Activated CD4-positive, alpha-beta memory T cell treated with anti-CD3 and anti-CD28 coated beads, Interleukin-2, amount 10 ng/mL, durations not matched to agents 7 days and 5 days (primary cell): ENCODE measurements around the gene TNN. TPM values are rescaled to one million over a fixed set of nuclear protein-coding genes. Genes with fewer than 3 reads are reported as not detected.

Experiments
- CTCF ChIA-PET: fragments of 350-600 bp; sonication (Branson Sonifier 250); formaldehyde crosslinking; loops from one replicate; lab custom pipeline; 2021; ENCODE audit warnings: antibody characterized with exemption, inconsistent platforms; lab: Charles Lee
- POLR2A ChIA-PET: fragments of 350-600 bp; sonication (Branson Sonifier 250); formaldehyde crosslinking; loops from one replicate; lab custom pipeline; 2021; ENCODE audit warnings: antibody characterized with exemption; lab: Charles Lee
- DNase-seq: peaks from one replicate; pipeline ENCODE4 v3.0.0-alpha.2; 2020
- H3K27ac Mint-ChIP-seq: one replicate; pipeline ENCODE4 v1.8.0; 2021; ENCODE audit warnings: mild to moderate bottlenecking, mixed read lengths
- H3K27me3 Mint-ChIP-seq: one replicate; pipeline ENCODE4 v1.8.0; 2021; ENCODE audit warnings: mixed read lengths
- H3K36me3 Mint-ChIP-seq: one replicate; pipeline ENCODE4 v1.8.0; 2021; ENCODE audit warnings: low read depth, mixed read lengths
- H3K4me1 Mint-ChIP-seq: one replicate; pipeline ENCODE4 v1.8.0; 2021; ENCODE audit warnings: mixed read lengths
- H3K4me3 Mint-ChIP-seq: one replicate; pipeline ENCODE4 v1.8.0; 2021; ENCODE audit warnings: mild to moderate bottlenecking, mixed read lengths
- H3K9me3 Mint-ChIP-seq: one replicate; pipeline ENCODE4 v1.8.0; 2021; ENCODE audit warnings: mixed read lengths
- total RNA-seq, 2 experiments: library from RNA; stranded (reverse); gene quantifications; one replicate each; pipeline ENCODE4 v1.2.3, GENCODE V29; 2021

Gene TNN
- total RNA-seq, 2 experiments from 2014 or later: not detected

DNA sequence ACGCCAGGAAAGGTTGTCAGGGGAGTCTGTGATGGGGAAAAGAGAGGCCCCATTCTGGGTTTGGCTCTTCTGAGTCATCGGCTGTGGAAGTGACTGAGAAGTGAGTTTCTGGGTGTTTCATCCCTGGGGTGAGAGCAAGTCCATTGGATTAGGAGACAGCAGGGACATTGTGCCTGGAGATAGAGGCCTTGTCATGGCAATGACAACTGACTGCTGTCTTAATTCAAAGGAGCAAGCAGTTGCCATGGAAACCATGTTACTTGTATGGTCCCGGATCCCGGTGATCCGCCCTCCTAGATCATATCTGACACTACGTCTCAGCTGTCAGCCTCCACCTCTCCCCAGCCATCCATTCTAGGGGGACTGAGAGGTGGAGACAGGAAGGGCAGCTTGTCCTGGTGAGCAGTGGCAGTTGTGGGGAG, 90.5 kb downstream of the TNN start:
- DNase-seq: no peak
- H3K4me1 Mint-ChIP-seq: peaks cover 21% of the 10 kb centered on the region

GRCh38 chr1:175162955-175163354, 95.3 kb downstream of the TNN start:
- no peak for DNase-seq
- CTCF ChIA-PET: interaction anchor here (0.5 to 4.3 kb wide), 4 partner anchors 8 to 155 kb away, joined by 3 to 24 read pairs (median 11); no protein-coding TSS in a partner anchor
- POLR2A ChIA-PET: no interaction called here
- no peaks in the 10 kb centered on the region for H3K27me3 Mint-ChIP-seq
- H3K4me1 Mint-ChIP-seq: peaks cover 21% of the 10 kb centered on the region
- no peak overlapping the region for H3K27ac Mint-ChIP-seq
- no peaks in the 10 kb centered on the region for H3K9me3 Mint-ChIP-seq
- no peak overlapping the region for H3K4me3 Mint-ChIP-seq
- H3K36me3 Mint-ChIP-seq: peaks cover 89% of the 10 kb centered on the region

More for the DNA sequence above, 90.5 kb downstream of the TNN start:
- H3K4me3 Mint-ChIP-seq: no peak overlapping the region
- H3K27ac Mint-ChIP-seq: no peak overlapping the region
- H3K36me3 Mint-ChIP-seq: peaks cover 50% of the 10 kb centered on the region
- POLR2A ChIA-PET: interaction anchor here (1.3 kb wide), 1 partner anchor 33 kb away, joined by 5 read pairs; no protein-coding TSS in a partner anchor
- H3K27me3 Mint-ChIP-seq: peaks cover 15% of the 10 kb centered on the region
- CTCF ChIA-PET: interaction anchor here (1.5 to 6.4 kb wide), 2 partner anchors 23 to 160 kb away, joined by 4 to 209 read pairs; no protein-coding TSS in a partner anchor
- H3K9me3 Mint-ChIP-seq: no peaks in the 10 kb centered on the region

DNA sequence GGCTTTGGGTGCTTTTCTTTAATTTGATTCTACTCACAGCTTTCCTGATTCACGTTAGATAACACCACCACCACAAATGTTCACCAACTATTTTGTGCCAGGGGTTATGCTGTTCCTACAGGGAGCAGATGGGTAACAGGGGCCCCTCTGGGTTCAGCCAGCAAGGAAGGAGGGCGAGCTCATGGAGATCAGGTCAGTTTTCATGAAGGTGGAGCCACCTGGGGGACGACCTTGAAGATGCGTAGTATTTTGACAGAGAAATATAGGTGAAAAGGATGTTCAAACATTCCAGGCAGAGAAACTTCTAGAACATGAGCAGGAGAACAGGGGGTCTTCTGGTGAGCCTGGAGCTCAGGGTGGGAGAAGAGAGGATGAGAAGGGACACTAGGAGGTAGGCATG, 96.1 kb downstream of the TNN start:
- Mint-ChIP-seq H3K4me1 (peaks cover 28% of the 10 kb centered on the region), H3K27ac (no peak overlapping the region), H3K36me3 (peaks cover 89% of the 10 kb centered on the region), H3K4me3 (no peak overlapping the region), H3K27me3 (no peaks in the 10 kb centered on the region), H3K9me3 (no peaks in the 10 kb centered on the region)
- no peak for DNase-seq
- ChIA-PET POLR2A (interaction anchor here (1.2 kb wide), 1 partner anchor 49 kb away, joined by 3 read pairs; no protein-coding TSS in a partner anchor), CTCF (interaction anchor here (1.4 to 4.3 kb wide), 4 partner anchors 9 to 154 kb away, joined by 3 to 24 read pairs (median 12); no protein-coding TSS in a partner anchor)

- peaks cover 37% of the 10 kb centered on the region for H3K4me1 Mint-ChIP-seq
- POLR2A ChIA-PET: interaction anchor here (0.7 to 1.2 kb wide), 2 partner anchors 48 to 785 kb away, joined by 3 read pairs; no protein-coding TSS in a partner anchor
- no peak overlapping the region for H3K4me3 Mint-ChIP-seq
- peaks cover 92% of the 10 kb centered on the region for H3K36me3 Mint-ChIP-seq
- no peaks in the 10 kb centered on the region for H3K9me3 Mint-ChIP-seq
- no peak overlapping the region for H3K27ac Mint-ChIP-seq
- CTCF ChIA-PET: interaction anchor here (0.9 to 4.3 kb wide), 5 partner anchors 10 to 153 kb away, joined by 3 to 24 read pairs (median 8); no protein-coding TSS in a partner anchor
- no peak for DNase-seq
- no peaks in the 10 kb centered on the region for H3K27me3 Mint-ChIP-seq
Observed at GRCh38 chr1:175164751-175165150, 97.1 kb downstream of the TNN start.

GRCh38 chr1:175166746-175167145, 99.1 kb downstream of the TNN start:
- H3K4me1 Mint-ChIP-seq: peaks cover 46% of the 10 kb centered on the region
- ChIA-PET POLR2A (no interaction called here), CTCF (interaction anchor here (1.4 kb wide), 1 partner anchor 15 kb away, joined by 4 read pairs; no protein-coding TSS in a partner anchor)
- H3K4me3 Mint-ChIP-seq: no peak overlapping the region
- no peaks in the 10 kb centered on the region for H3K27me3 Mint-ChIP-seq
- DNase-seq: no peak
- H3K9me3 Mint-ChIP-seq: no peaks in the 10 kb centered on the region
- peaks cover 92% of the 10 kb centered on the region for H3K36me3 Mint-ChIP-seq
- H3K27ac Mint-ChIP-seq: no peak overlapping the region

GRCh38 chr1:175167861-175168260, 100.2 kb downstream of the TNN start:
- Mint-ChIP-seq H3K4me1 (peaks cover 49% of the 10 kb centered on the region), H3K27ac (no peak overlapping the region), H3K36me3 (peaks cover 89% of the 10 kb centered on the region), H3K27me3 (no peaks in the 10 kb centered on the region), H3K9me3 (no peaks in the 10 kb centered on the region), H3K4me3 (no peak overlapping the region)
- ChIA-PET CTCF (interaction anchor here (1.0 to 1.9 kb wide), 3 partner anchors 13 to 43 kb away, joined by 3 to 4 read pairs (median 4); no protein-coding TSS in a partner anchor), POLR2A (interaction anchor here (1.1 to 1.5 kb wide), 2 partner anchors 11 to 22 kb away, joined by 3 to 4 read pairs; no protein-coding TSS in a partner anchor)
- no peak for DNase-seq

- POLR2A ChIA-PET: interaction anchor here (1.1 to 1.5 kb wide), 3 partner anchors 12 to 21 kb away, joined by 3 to 4 read pairs (median 3); no protein-coding TSS in a partner anchor
- Mint-ChIP-seq H3K4me3 (no peak overlapping the region), H3K27me3 (no peaks in the 10 kb centered on the region), H3K9me3 (no peaks in the 10 kb centered on the region), H3K36me3 (peaks cover 89% of the 10 kb centered on the region), H3K27ac (peak overlapping the region; percentile 4), H3K4me1 (peaks cover 54% of the 10 kb centered on the region)
- DNase-seq: no peak
- CTCF ChIA-PET: interaction anchor here (0.9 to 1.9 kb wide), 4 partner anchors 14 to 148 kb away, joined by 3 to 4 read pairs (median 4); no protein-coding TSS in a partner anchor
Observed at GRCh38 chr1:175168782-175169181, 101.1 kb downstream of the TNN start.

- ChIA-PET CTCF (interaction anchor here (0.9 to 2.1 kb wide), 6 partner anchors 15 to 150 kb away, joined by 3 to 8 read pairs (median 4); no protein-coding TSS in a partner anchor), POLR2A (interaction anchor here (0.9 to 1.7 kb wide), 5 partner anchors 9 to 146 kb away, joined by 3 to 4 read pairs (median 3); partner anchors contain the start of gene MRPS14)
Observed at GRCh38 chr1:175169286-175170018, 101.8 kb downstream of the TNN start.

GRCh38 chr1:175171036-175171913, 103.6 kb downstream of the TNN start:
- H3K36me3 Mint-ChIP-seq: peaks cover 89% of the 10 kb centered on the region
- H3K9me3 Mint-ChIP-seq: peaks cover 2% of the 10 kb centered on the region
- CTCF ChIA-PET: interaction anchor here (2.1 kb wide), 2 partner anchors 16 to 20 kb away, joined by 8 to 9 read pairs; no protein-coding TSS in a partner anchor
- H3K4me3 Mint-ChIP-seq: no peak overlapping the region
- no peak for DNase-seq
- H3K4me1 Mint-ChIP-seq: peaks cover 73% of the 10 kb centered on the region
- no peaks in the 10 kb centered on the region for H3K27me3 Mint-ChIP-seq
- no peak overlapping the region for H3K27ac Mint-ChIP-seq
- POLR2A ChIA-PET: interaction anchor here (0.9 to 1.7 kb wide), 3 partner anchors 18 to 602 kb away, joined by 3 to 4 read pairs (median 4); partner anchors contain the start of gene MRPS14

More at GRCh38 chr1:175169286-175170018, 101.8 kb downstream of the TNN start:
- H3K4me1 Mint-ChIP-seq: peaks cover 60% of the 10 kb centered on the region
- no peak overlapping the region for H3K4me3 Mint-ChIP-seq
- H3K27ac Mint-ChIP-seq: peak overlapping the region; percentile 29
- peaks cover 89% of the 10 kb centered on the region for H3K36me3 Mint-ChIP-seq
- no peak for DNase-seq
- no peaks in the 10 kb centered on the region for H3K27me3 Mint-ChIP-seq
- H3K9me3 Mint-ChIP-seq: no peaks in the 10 kb centered on the region

GRCh38 chr1:175172503-175172902, 104.9 kb downstream of the TNN start:
- Mint-ChIP-seq H3K4me3 (no peak overlapping the region), H3K27me3 (no peaks in the 10 kb centered on the region), H3K4me1 (peaks cover 73% of the 10 kb centered on the region), H3K9me3 (peaks cover 2% of the 10 kb centered on the region), H3K27ac (no peak overlapping the region), H3K36me3 (peaks cover 90% of the 10 kb centered on the region)
- POLR2A ChIA-PET: no interaction called here
- DNase-seq: no peak
- CTCF ChIA-PET: interaction anchor here (2.1 to 2.5 kb wide), 2 partner anchors 18 to 21 kb away, joined by 7 to 9 read pairs; no protein-coding TSS in a partner anchor

- Mint-ChIP-seq H3K9me3 (peaks cover 2% of the 10 kb centered on the region), H3K36me3 (peaks cover 90% of the 10 kb centered on the region), H3K4me3 (no peak overlapping the region), H3K27ac (no peak overlapping the region), H3K27me3 (no peaks in the 10 kb centered on the region), H3K4me1 (peaks cover 68% of the 10 kb centered on the region)
- CTCF ChIA-PET: interaction anchor here (0.6 to 2.5 kb wide), 3 partner anchors 19 to 145 kb away, joined by 4 to 11 read pairs (median 7); no protein-coding TSS in a partner anchor
- POLR2A ChIA-PET: interaction anchor here (1.3 kb wide), 1 partner anchor 16 kb away, joined by 3 read pairs; no protein-coding TSS in a partner anchor
- no peak for DNase-seq
Observed at GRCh38 chr1:175173531-175173930, 105.9 kb downstream of the TNN start.
